ENCODE measurements around the gene ZEB1.
"Not testable (repeated sequence)": the region's sequence is repeated elsewhere in the genome, so short reads cannot be mapped to it uniquely, and the experiment has no call there.

The ZEB1 gene

DNA sequence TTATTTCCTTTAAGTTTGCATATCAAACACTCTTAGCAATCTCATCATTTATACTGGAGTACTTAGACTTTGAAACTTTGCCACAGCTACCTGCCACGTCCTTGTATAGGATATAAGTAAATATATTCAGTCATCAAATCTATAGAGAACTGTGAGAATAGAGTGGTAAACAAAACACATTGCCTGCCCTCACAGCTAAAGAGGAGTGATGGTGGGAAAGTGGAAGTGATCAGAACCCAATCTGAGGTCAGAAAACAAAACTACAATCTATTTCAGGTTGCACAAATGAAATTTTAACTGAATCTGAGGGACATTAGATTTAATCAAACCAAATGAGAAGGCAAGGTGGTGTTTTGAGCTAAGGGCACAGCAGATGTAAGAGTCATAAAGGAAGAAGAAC lies 74.8 kb downstream of the ZEB1 start:
- DNase-seq (ENCODE audit: low read depth, low spot score): no peak
- Histone ChIP-seq H3K9ac (ENCODE audit: insufficient read length) (no peak overlapping the region), H3K27ac (no peak overlapping the region), H3K36me3 (ENCODE audit: insufficient read depth, low read length) (no peaks in the 10 kb centered on the region), H3K9me3 (ENCODE audit: low read depth, low read length) (no peaks in the 10 kb centered on the region), H3K4me3 (no peak overlapping the region)
- no peak for TF ChIP-seq EZH2 (IDR thresholded peaks at IDR 0.05)
- TF ChIP-seq POLR2AphosphoS5 (IDR thresholded peaks at IDR 0.05; ENCODE audit: borderline replicate concordance, low read depth, low read length): no peak
- no peak for TF ChIP-seq FOXP2 (optimal IDR thresholded peaks at IDR 0.05; ENCODE audit: control extremely low read depth, extremely low read length, insufficient read depth)

DNA sequence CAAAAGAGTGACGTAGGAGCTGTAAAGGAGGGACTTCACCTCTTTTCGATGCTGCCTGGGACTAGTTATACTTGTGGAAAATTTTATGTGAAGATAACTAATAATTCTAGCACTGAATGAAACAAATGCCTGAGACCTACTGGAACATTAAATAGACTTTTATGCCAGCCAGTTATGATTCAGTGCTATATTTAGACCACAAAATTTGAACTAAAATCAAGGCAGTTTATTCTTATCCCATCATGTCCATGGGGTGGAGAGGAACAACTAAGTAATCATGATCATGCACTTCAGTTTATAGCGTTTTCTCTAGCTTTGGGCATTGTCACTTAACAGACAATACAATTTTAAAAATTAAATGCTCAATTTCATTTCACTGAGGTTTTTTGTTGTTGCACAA lies 76.7 kb downstream of the ZEB1 start:
- no peak overlapping the region for H3K4me3 ChIP-seq
- H3K27ac ChIP-seq: no peak overlapping the region
- H3K9me3 ChIP-seq (ENCODE audit: low read depth, low read length): no peaks in the 10 kb centered on the region
- DNase-seq (ENCODE audit: low read depth, low spot score): no peak
- TF ChIP-seq POLR2AphosphoS5 (IDR thresholded peaks at IDR 0.05; ENCODE audit: borderline replicate concordance, low read depth, low read length): no peak
- no peak for TF ChIP-seq EZH2 (IDR thresholded peaks at IDR 0.05)
- no peak for TF ChIP-seq FOXP2 (optimal IDR thresholded peaks at IDR 0.05; ENCODE audit: control extremely low read depth, extremely low read length, insufficient read depth)
- no peak overlapping the region for H3K9ac ChIP-seq (ENCODE audit: insufficient read length)
- no peaks in the 10 kb centered on the region for H3K36me3 ChIP-seq (ENCODE audit: insufficient read depth, low read length)

DNA sequence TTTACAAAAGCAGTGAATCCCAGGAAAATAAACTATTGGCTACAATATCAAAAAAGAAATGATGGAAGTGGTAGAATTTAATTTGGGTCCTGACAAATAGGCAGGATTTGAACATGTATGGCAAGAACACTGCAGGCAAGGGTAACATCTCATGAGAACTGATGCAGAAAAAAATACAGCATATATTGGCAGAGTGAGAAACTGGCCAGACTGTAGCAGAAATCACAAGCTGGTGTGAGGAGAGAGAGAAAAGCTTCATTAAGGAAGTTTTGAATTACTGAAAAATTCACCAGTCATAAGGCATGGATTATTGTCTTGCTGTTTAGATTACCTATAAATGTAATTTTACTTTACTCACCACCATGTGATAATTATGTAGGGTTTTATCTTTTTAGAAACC lies 77.4 kb downstream of the ZEB1 start:
- Histone ChIP-seq H3K27ac (no peak overlapping the region), H3K9me3 (ENCODE audit: low read depth, low read length) (no peaks in the 10 kb centered on the region), H3K36me3 (ENCODE audit: insufficient read depth, low read length) (no peaks in the 10 kb centered on the region), H3K9ac (ENCODE audit: insufficient read length) (no peak overlapping the region), H3K4me3 (no peak overlapping the region)
- TF ChIP-seq FOXP2 (optimal IDR thresholded peaks at IDR 0.05; ENCODE audit: control extremely low read depth, extremely low read length, insufficient read depth) (no peak), POLR2AphosphoS5 (IDR thresholded peaks at IDR 0.05; ENCODE audit: borderline replicate concordance, low read depth, low read length) (no peak), EZH2 (IDR thresholded peaks at IDR 0.05) (no peak)
- DNase-seq (ENCODE audit: low read depth, low spot score): no peak

DNA sequence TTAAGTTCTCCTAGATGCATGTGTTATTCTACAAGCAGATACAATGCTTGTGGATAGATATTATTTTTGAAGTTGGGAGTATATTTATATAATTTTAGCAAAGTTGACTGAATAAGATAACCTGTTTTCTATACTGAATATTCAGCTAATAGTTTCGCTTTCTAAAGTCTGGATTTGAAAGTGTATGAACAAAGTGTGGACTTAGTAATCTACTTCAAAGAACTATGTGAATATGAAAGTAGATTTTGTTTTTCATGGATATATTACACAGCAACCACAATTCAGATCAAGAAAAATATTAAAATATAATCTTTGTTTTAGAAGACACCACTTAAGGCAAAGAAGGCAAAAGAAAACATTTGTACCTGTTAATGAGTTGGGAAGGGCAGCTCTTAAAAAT lies 78.8 kb downstream of the ZEB1 start:
- DNase-seq (ENCODE audit: low read depth, low spot score): no peak
- TF ChIP-seq POLR2AphosphoS5 (IDR thresholded peaks at IDR 0.05; ENCODE audit: borderline replicate concordance, low read depth, low read length) (no peak), EZH2 (IDR thresholded peaks at IDR 0.05) (no peak), FOXP2 (optimal IDR thresholded peaks at IDR 0.05; ENCODE audit: control extremely low read depth, extremely low read length, insufficient read depth) (no peak)
- no peaks in the 10 kb centered on the region for H3K36me3 ChIP-seq (ENCODE audit: insufficient read depth, low read length)
- H3K9me3 ChIP-seq (ENCODE audit: low read depth, low read length): no peaks in the 10 kb centered on the region
- H3K4me3 ChIP-seq: no peak overlapping the region
- H3K27ac ChIP-seq: no peak overlapping the region
- H3K9ac ChIP-seq (ENCODE audit: insufficient read length): no peak overlapping the region

- no peaks in the 10 kb centered on the region for H3K36me3 ChIP-seq (ENCODE audit: insufficient read depth, low read length)
- no peak overlapping the region for H3K4me3 ChIP-seq
- no peak for DNase-seq (ENCODE audit: low read depth, low spot score)
- no peaks in the 10 kb centered on the region for H3K9me3 ChIP-seq (ENCODE audit: low read depth, low read length)
- no peak overlapping the region for H3K27ac ChIP-seq
- TF ChIP-seq POLR2AphosphoS5 (IDR thresholded peaks at IDR 0.05; ENCODE audit: borderline replicate concordance, low read depth, low read length) (no peak), FOXP2 (optimal IDR thresholded peaks at IDR 0.05; ENCODE audit: control extremely low read depth, extremely low read length, insufficient read depth) (no peak), EZH2 (IDR thresholded peaks at IDR 0.05) (no peak)
- H3K9ac ChIP-seq (ENCODE audit: insufficient read length): no peak overlapping the region
Measured at GRCh38 chr10:31399171-31399570, 80.2 kb downstream of the ZEB1 start.

GRCh38 chr10:31399631-31400030 lies 80.6 kb downstream of the ZEB1 start:
- no peak for TF ChIP-seq EZH2 (IDR thresholded peaks at IDR 0.05)
- TF ChIP-seq FOXP2 (optimal IDR thresholded peaks at IDR 0.05; ENCODE audit: control extremely low read depth, extremely low read length, insufficient read depth): no peak
- no peak for TF ChIP-seq POLR2AphosphoS5 (IDR thresholded peaks at IDR 0.05; ENCODE audit: borderline replicate concordance, low read depth, low read length)
- no peak overlapping the region for H3K9ac ChIP-seq (ENCODE audit: insufficient read length)
- H3K27ac ChIP-seq: no peak overlapping the region
- H3K36me3 ChIP-seq (ENCODE audit: insufficient read depth, low read length): no peaks in the 10 kb centered on the region
- H3K4me3 ChIP-seq: no peak overlapping the region
- H3K9me3 ChIP-seq (ENCODE audit: low read depth, low read length): no peaks in the 10 kb centered on the region
- DNase-seq (ENCODE audit: low read depth, low spot score): no peak

DNA sequence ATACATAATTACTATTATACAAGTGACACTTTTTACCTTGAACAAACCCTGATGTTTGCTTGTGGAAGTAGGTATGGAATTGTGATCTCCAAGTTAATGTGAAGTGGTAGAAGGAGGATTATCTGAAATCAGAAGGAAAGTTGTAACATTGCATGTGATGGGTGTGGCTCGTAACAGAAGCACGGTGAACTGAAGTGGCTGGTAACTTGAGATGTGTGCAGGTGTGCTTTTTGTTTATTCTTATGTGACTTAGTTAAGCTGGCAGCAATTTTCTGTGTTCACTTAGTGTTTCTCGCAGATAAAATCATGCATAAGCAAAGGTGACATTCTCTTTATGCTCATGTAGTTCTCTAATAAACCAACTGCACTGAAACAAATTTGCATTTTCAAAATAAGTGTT lies 82.3 kb downstream of the ZEB1 start:
- H3K36me3 ChIP-seq (ENCODE audit: insufficient read depth, low read length): no peaks in the 10 kb centered on the region
- H3K9me3 ChIP-seq (ENCODE audit: low read depth, low read length): no peaks in the 10 kb centered on the region
- H3K9ac ChIP-seq (ENCODE audit: insufficient read length): no peak overlapping the region
- no peak overlapping the region for H3K27ac ChIP-seq
- no peak for TF ChIP-seq EZH2 (IDR thresholded peaks at IDR 0.05)
- no peak for TF ChIP-seq POLR2AphosphoS5 (IDR thresholded peaks at IDR 0.05; ENCODE audit: borderline replicate concordance, low read depth, low read length)
- no peak for TF ChIP-seq FOXP2 (optimal IDR thresholded peaks at IDR 0.05; ENCODE audit: control extremely low read depth, extremely low read length, insufficient read depth)
- no peak for DNase-seq (ENCODE audit: low read depth, low spot score)
- H3K4me3 ChIP-seq: no peak overlapping the region

DNA sequence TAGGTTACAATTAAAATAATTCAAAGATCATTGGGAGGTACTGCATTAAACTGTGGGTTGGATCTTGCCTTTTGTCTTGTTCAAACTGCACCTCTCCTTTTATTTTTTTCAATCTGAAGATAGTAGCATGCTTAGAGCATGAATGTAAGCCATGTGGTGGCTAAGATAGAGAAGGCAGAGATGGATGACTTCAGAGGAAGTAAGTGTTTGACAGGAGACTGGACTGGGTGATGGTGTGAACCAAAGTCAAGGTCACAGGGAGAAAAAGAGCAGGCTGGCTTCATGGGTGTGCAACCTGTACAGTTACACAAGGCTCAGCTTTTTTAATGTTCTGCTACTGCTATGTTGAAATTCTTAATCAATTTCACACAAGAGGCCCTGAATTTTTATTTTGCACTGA lies 85.6 kb downstream of the ZEB1 start:
- H3K4me3 ChIP-seq: no peak overlapping the region
- DNase-seq (ENCODE audit: low read depth, low spot score): no peak
- TF ChIP-seq POLR2AphosphoS5 (IDR thresholded peaks at IDR 0.05; ENCODE audit: borderline replicate concordance, low read depth, low read length) (no peak), FOXP2 (optimal IDR thresholded peaks at IDR 0.05; ENCODE audit: control extremely low read depth, extremely low read length, insufficient read depth) (no peak), EZH2 (IDR thresholded peaks at IDR 0.05) (no peak)
- no peaks in the 10 kb centered on the region for H3K36me3 ChIP-seq (ENCODE audit: insufficient read depth, low read length)
- H3K9me3 ChIP-seq (ENCODE audit: low read depth, low read length): no peaks in the 10 kb centered on the region
- no peak overlapping the region for H3K27ac ChIP-seq
- H3K9ac ChIP-seq (ENCODE audit: insufficient read length): no peak overlapping the region

- not testable (repeated sequence) for H3K4me3 ChIP-seq; H3K36me3 ChIP-seq (ENCODE audit: insufficient read depth, low read length); H3K27ac ChIP-seq; DNase-seq (ENCODE audit: low read depth, low spot score); H3K9ac ChIP-seq (ENCODE audit: insufficient read length); H3K9me3 ChIP-seq (ENCODE audit: low read depth, low read length)
Measured at GRCh38 chr10:31405829-31406228, 86.8 kb downstream of the ZEB1 start.

DNA sequence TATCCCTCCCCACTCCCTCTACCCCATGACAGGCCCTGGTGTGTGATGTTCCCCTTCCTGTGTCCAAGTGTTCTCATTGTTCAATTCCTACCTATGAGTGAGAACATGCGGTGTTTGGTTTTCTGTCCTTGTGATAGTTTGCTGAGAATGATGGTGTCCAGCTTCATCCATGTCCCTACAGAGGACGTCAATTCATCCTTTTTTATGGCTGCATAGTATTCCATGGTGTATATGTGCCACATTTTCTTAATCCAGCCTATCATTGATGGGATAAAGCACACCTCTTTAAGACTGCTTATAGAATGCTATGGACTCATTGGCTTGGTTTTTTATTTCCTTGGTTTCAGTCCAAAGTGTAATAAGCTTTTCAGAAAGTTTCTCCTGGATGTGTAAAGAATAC lies 93.4 kb downstream of the ZEB1 start:
- H3K36me3 ChIP-seq (ENCODE audit: insufficient read depth, low read length); H3K27ac ChIP-seq; DNase-seq (ENCODE audit: low read depth, low spot score); H3K9ac ChIP-seq (ENCODE audit: insufficient read length); H3K9me3 ChIP-seq (ENCODE audit: low read depth, low read length); H3K4me3 ChIP-seq: not testable (repeated sequence)
